HG02610 (cell line): ENCODE results near the gene CC2D2B.
"Not testable (repeated sequence)": the region's sequence is repeated elsewhere in the genome, so short reads cannot be mapped to it uniquely, and the experiment has no call there.

Source experiments
- ATAC-seq: cut with Tn5 transposase; IDR thresholded peaks from one replicate; pipeline ENCODE4 v1.9.1; 2021; ENCODE audit warnings: mild to moderate bottlenecking, moderate library complexity; ENCODE audit not compliant: unreplicated experiment

CC2D2B gene

DNA sequence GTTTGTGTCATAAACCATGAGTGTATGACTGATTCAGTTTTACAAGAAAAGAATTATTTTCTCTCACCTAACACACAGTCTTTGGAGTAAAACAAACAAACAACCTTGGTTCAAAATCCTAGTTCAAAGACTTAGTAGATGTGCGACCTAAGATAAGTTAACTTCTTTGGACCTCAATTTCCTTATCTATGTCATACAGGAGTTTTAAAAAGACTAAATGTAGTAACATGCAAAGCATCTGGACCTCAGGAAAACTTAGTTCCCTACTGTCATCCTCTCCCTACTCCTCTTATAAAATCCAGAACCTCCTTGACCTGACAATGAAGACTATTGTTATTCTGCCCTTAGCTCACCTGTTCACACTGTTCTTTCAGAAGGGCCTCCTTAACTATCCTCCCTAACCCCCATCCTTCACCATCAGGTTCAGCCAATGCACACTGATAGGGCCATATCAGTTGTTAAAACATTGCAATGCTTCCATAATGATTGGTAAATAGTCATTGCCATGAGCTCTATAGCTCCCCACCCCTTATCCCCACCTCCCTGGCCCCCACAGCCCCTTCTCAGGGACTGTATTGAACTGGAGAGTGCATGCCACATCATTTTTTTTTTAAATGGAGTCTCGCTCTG is 106.8 kb downstream of the CC2D2B start:
- no peak for ATAC-seq

DNA sequence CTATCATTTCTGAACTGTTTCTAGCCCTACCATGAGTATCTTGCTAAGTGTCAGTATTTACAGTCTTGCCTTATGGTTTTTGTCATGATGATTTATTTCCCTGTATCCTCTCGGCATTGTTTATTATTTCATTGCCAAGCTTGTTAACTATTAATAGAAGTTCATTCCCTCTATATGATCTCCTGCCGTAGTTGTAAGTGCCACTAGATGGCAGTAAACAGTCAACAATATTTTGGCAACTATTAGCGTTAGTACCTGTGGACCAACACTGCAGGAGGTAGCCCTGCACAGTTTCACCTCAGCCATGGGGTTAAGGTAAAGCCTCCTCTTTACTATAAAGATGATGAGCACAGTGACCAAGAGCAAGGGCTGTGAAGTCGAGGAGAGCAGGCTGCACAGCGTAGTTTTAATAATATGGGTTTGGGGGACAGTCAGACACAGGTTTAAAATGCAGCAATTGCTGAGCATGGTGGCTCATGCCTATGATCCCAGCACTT is 109.5 kb downstream of the CC2D2B start:
- peak; percentile 59 for ATAC-seq

DNA sequence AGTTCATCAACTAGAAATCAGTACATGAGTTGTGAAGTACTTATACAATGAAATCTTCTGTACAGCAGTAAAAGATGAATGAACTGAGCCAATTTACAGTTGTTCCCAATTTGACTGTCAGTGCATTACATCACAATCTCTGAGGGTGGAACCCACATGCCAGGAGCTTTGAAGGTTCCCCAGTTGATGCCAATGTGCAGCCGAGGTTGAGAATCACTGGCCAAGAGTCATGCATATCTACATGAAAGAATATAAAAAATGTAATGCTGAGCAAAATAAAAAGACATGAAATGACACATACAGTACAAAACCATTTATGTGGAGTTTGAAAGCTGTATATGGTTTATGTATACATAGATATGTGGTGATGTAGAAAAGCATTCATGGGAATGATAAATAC is 113.6 kb downstream of the CC2D2B start:
- ATAC-seq, result no peak

DNA sequence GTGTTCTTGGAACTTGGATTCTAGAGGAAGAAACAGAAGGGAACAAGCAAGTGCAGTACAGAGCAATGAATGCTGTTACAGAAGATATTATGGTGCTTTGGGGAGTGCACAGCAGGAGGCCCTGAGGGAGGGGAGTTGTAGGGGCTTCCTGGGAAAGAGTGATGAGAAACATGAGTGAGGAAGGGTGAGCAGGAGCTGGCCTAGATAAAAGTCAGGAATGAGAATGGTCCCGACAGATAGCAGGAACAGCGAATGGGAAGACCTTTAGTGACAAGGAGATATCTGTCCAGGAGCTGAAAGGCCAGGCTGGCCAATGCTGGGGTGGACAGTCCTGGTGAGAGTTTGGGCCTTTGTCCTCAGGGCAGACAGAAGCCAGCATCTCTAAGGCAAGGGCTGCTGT is 115.0 kb downstream of the CC2D2B start:
- ATAC-seq, result no peak

DNA sequence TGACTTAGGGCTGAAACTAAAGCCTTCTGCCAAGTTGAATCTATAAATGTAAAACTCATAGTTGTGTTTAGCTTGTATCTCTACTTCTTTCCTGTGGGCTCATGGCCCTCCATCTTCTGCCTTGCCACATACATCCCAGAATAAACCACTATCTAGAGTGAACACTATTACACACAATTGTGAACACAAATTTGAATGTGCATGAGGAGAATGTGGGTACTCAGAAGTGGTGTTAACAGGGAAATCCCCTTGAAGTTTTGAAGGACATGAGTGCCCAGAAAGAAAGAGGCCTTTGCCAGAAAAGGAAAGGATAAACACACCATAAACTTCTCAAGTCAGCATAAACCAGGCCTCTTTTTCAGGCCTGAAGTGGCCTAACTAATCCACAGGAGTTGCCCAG is 115.4 kb downstream of the CC2D2B start:
- no peak for ATAC-seq

DNA sequence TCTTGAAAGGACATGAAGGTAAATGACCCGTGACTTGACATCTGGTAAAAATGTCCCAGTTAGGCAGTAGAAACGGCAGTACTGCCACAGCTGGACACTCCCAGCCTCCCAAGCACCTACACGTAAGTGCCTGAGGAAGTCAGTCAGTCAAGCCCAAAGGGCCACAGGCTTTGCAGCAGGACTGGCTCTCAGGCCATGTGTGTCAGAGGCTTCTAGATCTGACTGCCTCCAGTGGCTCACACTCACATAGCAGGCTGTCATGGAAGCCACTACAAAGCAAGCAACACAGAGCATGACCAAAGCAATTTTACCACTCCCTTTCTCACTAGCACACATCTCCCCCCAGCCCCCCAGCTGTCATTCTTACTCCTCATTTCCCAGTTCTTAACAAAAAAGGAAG is 117.8 kb downstream of the CC2D2B start:
- no peak for ATAC-seq

DNA sequence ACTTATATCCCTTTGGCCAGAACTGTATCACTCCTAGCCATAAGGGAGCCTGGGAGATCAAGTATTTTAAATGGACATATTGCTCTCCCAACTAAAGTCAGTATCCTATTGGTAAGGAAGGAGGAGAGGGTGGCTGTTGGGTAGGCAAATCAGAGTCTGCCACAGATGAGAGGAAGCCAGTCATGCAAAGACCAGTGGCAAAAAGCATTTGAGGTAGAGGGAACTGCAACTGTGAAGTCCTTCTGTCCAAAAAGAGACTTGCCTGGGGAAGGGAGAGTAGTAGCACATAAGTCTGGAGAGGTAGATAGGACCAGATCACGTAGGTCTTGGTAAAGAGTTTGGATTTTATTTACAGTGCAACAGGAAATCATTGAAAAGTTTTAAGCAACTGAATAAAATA is 126.8 kb downstream of the CC2D2B start:
- ATAC-seq, result no peak

DNA sequence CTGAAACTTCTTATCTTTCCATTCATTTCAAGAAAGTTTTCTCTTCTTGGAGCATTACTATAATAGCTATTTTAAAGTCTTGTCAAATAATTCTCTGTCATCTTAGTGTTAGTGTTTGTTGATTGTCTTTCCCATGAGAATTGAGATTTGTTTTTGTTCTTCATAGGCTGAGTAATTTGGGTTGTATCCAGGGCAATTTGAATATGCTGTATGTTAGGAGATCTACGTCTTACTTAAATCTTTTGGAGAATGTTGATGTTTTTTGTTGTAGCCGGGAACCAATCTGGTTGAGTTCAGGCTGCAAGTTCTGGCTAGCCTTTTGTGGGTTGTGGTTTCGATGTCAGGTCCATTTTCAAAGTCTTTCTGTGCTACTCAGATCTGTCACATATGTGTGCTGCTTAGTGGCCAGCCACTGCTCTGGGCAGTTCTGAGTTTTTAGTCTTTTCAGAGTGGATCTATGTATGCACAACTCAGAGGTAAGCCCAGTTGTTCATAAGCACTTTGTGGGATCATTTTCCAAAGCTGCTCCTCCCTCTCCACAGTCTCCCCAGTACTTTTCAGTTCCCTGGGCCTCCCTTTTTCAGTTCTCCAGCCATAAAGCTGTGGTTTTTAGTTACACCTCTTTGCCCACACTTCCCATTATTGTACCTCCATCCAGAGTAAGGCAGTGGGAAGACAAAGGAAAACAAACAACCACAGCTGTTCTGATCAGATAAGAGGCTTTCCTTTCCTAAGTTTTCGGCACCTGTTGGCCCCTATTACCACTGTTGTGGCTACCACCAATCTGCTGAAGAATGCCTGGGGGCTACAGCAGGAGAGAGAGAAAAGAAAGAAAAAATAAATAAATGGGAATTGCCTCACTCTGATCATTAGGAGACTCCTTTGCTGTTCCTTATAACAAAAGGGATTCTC is 131.0 kb downstream of the CC2D2B start:
- ATAC-seq, result no peak

DNA sequence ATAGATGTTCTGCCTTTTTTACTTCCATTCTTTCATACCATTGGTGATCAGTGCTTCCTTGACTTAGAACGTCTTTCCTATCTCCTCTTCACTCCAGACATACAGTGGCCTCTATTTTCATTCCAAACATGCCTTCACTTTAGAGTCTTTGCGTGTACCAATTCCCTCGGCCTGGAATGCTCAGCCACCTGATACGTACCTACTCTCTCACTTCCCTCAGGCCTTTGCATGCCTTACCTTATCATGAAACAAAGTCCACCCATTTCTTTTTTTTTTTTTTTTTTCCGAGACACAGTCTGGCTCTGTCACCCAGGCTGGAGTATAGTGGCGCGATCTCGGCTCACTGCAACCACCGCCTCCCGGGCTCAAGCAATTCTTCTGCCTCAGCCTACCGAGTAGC is 133.4 kb downstream of the CC2D2B start:
- no peak for ATAC-seq

DNA sequence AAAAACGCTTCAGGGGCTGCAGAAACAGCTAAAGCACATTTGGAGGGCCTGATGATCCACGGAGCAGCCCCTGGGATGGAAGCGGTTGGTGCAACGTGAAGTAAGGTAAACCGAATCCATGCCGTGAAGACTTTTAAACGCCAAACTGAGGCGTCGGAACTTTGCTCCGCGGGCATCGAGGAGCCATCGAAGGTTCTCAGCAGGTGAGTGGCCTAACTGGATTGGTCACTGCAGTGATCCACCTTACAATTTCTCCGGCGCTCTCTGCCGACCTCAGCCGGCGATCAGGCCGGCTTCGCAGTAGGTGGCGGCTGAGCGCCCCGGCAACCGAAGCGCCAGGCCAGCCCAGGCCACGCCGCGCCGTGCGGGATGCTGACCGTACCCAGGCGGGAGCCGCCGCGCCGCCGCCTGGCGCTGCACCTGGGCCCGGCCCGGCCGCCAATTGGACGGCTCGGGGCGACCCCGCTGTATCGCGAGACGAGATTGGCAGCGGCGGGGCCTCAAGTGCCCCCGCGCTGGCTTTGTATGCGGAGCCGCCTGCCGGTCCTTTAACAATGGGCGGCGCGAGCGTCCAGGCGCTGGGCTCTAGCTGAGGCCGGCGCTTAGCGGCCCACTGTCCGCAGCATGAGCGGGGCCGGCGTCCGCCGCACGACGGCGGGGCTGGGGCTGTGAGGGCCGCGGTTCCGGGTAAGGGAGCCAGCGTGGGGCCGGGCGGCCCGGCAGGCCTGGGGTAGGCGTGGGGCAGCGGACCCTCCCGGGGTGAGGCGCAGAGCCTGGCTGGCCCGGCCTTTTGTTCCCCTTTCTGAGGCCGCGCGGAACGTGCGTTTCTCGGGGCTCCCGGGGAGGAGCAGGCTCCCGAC is 135.5 kb downstream of the CC2D2B start, which contains the start of gene CCNJ:
TSS of gene CCNJ (plus strand) at position 551 of the 860 bp plus-strand sequence. CDS start 811 bp downstream, outside the sequence.
- ATAC-seq, result peak; percentile 90

DNA sequence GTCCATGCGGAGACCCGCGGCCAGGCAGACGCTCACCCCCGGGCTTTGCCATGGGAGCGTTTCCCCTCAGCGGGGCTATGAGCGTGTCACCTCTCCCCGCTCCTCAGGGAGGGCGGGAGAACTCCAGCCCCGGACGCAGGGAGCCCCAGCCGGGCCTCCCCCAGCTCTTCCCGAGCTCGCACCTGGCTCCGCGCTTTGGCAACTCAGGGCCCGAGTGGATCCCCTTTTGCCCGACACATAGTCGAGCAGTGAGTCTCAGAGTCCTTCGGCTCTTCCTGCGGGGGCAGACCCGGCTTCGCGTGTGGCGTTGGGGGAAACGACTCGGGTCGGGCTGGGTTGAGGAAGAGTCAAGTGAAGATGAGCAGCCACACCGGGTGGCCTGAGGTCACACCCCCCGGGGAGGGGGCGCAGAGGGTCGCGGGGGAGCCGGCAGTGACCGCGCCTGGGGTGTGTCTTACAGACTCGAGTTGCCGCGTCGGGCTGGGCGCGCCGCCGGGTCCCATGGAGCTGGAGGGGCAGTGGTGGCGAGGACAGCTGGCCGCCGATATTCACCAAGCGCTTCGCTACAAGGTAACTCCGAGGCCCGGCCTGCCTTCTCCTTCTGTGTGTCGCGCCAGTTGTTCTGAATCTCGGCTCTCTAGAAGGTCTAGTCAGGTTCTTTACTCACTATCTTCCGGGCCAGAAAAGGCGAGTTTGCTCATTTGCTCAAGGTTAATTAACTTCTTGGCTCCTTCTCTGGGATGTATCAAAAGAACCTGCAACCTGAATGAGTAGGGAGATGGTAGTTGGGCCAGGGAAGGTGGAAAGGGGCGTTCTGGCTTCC is 136.3 kb downstream of the CC2D2B start:
- peak; percentile 37 for ATAC-seq

DNA sequence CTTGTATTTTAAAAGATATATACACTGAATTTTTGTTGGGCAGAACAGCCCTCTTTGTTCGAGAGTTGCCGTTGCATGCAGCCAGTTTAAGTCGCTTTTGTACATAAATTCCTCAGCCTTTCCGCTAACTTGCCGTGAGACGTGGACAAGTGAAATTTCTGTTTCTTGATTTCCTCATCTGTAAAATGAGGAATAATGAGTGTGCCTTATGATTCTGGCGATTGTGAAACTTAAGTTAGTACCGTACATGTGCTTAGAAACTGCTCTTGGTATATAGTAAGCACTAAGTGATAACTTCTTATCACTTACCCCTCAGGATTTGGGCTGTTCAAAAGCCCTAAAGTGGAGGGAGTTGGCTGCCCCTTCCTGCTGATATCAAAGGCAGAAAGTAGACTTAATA is 137.0 kb downstream of the CC2D2B start:
- no peak for ATAC-seq

DNA sequence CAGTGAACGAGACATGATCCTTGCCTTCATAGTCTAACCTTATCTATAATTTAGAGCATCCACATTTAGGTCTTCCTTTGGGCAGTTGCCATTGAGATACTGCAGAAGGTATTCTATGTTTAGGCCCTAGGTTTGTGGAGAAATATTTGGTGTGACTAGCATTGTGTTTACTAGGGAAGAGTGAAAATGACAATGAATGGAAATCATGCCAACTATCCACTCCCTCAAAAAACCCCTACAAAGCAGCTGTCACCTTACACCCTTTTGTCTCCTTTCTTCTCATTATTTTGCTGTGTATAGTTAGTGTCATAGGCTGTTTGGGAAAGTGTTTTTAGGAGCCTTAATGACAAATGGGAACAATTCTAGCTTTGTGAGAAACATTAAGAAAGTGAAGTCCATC is 138.8 kb downstream of the CC2D2B start:
- ATAC-seq, result no peak

DNA sequence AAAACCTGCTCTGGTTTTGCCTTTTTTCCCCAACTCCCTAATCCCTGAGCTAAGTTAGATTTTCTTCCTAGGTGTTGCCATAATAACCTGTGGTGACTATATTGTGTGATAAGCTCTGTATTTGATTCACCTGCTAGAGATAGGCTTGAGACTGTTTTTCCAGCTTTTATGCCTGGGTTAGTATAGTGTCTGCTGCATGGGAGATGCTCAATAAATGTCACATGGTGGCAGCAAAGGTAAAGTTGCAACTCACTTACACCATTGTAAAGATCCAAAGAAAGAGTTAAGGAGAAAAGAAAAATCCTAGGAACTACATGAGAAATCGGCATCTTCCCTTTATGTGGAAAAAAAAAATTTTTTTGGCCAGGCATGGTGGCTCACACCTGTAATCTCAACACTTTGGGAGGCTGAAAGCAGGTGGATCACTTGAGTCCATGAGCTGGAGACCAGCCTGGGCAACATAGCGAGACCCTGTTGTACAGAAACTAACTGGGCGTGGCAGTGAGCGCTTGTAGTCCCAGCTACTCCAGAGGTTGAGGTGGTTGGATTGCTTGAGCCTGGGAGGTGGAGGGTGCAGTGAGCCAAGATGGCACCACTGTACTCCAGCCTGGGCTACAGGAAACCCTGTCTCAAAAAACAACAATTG is 139.4 kb downstream of the CC2D2B start:
- ATAC-seq, result no peak

DNA sequence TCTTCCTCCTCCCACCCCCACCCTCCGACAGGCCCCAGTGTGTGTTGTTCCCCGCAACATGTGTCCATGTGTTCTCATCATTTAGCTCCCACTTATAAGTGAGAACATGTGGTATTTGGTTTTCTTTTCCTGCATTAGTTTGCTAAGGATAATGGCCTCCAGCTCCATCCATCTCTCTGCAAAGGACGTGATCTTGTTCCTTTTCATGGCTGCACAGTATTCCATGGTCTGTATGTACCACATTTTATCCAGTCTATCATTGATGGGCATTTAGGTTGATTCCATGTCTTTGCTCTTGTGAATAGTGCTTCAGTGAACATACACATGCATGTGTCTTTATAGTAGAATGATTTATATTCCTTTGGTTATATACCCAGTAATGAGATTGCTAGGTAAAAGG is 140.2 kb downstream of the CC2D2B start:
- ATAC-seq, result not testable (repeated sequence)

DNA sequence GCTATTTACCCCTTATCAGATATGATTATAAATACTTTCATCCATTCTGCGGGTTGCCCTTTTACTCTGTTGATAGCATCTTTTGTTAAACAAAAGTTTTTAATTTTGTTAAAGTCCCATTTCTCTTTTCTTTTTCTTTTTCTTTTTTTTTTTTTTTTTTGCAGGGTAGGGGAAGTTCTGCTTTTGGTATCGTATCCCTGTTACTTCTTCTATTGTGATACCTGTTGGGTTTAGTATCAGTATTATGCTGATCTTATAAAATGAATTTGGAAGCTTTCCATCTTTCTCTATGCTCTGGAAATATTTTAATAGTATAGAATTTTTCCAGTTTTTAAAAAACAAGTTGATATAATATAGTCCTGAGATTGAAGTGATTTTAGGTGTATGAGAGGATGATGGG is 141.6 kb downstream of the CC2D2B start:
- ATAC-seq, result no peak

DNA sequence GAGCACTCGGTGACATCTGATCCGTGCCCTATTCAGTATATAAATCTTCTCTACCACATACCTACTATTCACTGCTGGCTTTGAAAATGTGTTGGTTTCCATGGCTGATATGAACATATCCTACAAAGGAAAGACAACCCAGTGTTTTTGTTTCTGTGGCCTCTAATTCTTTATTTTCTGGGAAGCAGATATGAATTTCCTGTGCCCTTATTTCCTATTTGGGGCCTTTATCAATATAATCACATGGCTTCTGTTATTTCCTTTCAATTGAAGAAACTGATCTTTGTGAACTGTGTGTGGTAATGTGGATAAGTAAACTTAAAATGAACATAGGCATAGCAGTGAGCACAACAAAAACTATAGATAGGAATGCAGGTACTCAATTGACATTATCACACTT is 146.2 kb downstream of the CC2D2B start:
- ATAC-seq, result no peak

DNA sequence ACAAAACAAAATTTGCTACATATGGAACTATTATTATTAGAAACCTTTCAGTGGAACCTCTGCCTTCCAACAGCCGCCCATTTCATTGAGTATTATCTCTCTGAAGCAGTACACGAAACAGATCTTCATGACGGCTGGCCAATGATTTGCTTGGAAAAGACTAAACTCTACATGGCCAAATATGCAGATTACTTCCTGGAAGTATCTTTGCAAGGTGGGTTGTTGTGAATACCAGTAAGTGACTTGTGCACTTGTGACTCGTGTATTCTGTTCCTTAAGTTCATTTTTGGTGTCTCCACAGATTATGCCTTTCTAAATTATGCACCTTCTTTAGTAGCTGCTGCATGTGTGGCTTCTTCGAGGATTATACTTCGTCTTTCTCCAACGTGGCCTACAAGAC is 149.0 kb downstream of the CC2D2B start:
- no peak for ATAC-seq

DNA sequence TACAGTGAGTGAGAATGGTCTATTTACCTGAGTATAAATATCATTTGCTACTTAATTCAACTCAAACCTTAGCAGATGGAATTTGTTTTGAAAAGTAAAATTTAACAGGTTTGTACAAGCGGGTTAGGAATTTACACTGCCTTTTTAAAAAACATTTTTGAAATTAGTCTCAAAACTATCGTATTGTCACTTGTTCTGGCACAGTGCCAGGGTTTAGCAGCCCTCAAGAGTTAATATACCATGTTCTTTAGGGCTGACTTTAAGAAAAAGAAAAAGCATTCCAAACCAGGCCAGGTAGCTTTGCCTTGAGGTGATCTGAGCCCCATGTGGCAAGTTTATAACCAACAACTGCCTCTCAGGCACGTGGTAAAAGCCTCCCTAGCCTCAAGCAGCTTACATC is 153.5 kb downstream of the CC2D2B start:
- no peak for ATAC-seq

DNA sequence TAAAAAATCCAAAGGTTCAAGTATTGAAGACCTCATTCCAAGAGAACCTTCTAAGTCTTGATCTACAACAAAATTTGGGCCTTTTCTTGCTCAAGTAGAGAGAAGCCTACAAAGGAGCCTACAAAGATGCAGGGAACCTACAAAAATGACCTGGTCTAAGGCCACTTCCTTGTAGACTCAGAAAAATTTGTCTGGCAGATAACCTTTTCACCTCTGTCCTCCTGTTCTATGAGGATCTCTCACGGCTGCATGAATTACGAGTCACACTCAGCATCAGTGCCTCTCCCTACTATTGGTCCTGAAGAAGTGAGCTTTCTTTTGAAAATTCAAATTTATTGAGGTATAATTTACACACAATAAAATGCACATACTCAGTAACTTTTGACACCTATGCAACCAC is 164.9 kb downstream of the CC2D2B start:
- no peak for ATAC-seq
